RCC 7860 (cell line): ENCODE data around the gene PRPH.
A peak's percentile ranks its signal among the peaks of the same experiment; 100 is the strongest.

ENCODE experiments used
- DNase-seq: peaks from one replicate; pipeline ENCODE4 v3.0.0-alpha.2; 2015; ENCODE audit warnings: low spot score
- FAIRE-seq: peaks from 2 replicates; lab custom pipeline; 2012; peaks lifted over from hg19 to GRCh38; lab: Jason Lieb, UNC

PRPH gene

DNA sequence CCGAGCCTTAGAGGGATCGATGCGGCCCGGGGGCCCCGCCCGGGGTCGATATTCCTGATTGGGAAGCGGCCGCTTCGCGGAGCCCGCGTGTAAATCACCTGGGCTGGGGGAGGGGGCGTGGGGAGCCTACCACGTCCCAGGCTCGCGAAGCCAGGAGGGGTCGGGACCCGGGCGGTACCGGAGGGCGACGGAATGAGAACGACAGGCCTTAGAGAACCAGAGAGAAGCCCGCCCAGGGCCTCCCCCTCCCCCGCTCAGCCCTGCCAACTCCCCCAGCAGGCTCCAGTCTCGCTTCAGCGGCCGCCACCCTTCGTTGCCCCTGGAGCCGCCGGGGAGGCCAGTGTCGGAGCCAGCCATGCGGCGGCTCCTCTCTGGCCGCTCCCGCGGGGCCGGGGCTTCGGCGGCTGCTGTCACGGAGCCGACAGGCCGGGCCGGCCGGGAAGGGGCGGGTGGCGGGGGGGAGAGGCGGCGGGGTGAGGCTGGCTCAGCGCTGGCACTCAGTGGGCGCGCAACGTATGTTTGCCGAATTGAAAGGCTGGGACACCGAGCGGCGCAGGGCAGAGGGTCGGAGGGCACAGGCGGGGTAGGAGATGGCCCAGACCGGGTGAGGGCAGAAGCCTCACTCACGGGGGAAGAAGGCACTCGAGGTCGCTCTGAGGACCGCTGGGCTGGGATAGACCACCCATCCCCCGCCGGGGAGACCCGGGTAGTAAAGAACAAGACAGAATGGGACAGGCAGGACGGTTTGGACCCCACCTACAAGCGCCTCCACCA lies 50.3 kb downstream of the PRPH start:
- peak; percentile 74 for DNase-seq
- no peak for FAIRE-seq

DNA sequence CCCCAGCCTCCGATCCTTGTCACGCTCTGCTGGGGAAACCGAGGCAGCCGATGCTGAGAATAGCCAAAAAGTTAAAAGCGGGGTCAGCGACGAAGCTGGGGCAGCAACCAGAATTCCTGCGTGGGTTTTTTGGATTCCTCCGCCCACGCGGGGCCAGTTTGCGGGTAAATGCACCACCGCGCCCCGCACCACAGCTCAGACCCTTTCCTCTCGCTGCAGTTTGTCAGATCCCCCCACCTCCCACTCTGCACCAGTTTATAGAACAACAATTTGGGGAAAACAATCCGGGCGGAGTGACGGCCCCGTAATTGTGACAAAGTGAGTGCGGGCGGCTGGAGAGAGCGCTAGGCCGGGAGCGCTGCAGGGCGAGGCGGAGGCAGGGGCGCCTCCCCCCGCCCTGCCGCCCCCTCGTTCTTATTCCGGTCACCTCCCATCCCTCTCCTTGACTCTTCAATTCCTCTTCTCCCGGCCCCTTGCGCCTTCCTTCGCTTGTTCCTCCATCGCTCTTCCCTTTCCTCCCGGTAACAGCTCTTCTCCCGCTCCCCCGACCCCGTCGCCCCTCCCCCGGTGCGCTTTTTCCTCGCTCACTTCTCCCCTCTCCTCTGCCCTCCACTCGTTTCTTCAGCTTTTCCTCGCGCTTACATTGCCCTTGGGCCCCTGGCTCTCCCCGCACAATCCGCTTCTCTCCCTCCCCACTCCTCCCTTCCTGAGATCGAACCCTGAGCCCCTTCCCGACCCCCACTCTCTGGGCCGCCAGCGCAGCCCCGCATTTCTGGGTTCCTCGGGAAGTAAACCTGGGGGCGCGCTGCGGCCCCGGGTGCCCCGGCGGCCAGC lies 51.1 kb downstream of the PRPH start:
- DNase-seq = no peak
- FAIRE-seq = no peak

DNA sequence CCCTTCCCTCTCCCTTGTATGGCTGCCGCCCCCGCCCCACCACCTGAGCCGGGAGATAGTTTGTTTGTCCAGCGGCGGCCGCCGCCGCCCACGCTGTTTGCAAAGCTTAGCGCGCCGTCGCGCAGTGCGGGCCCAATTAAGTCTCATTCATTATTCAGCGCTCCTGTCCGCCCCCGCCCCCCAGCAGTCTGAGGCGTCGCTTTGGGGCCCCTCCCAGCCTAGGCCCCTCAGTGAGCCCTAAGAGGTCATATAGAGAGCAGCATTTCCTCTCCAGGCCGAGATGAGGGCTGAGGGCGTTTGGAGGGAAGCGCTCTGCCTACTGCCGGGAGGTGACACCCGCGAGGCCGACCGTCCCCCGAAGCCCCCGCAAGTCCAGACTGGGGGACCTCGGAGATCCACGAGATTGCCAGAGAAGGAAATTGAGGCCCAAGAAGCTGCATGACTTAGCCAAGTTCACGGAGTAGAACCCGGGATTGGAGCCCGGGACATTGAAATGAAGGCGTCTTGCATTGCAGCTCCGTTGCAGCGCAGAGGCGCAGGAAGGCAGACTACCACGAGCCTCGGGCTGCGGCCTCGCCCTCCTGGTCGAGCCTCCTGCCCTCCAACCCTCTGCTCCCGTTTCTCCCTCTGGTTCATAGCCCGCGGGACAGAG lies 51.8 kb downstream of the PRPH start, which contains the start of gene DNAJC22:
Gene DNAJC22, plus strand, starts transcription at position 230 of the 652 bp plus-strand sequence. CDS start 1,985 bp downstream, outside the sequence.
- no peak for DNase-seq
- no peak for FAIRE-seq

DNA sequence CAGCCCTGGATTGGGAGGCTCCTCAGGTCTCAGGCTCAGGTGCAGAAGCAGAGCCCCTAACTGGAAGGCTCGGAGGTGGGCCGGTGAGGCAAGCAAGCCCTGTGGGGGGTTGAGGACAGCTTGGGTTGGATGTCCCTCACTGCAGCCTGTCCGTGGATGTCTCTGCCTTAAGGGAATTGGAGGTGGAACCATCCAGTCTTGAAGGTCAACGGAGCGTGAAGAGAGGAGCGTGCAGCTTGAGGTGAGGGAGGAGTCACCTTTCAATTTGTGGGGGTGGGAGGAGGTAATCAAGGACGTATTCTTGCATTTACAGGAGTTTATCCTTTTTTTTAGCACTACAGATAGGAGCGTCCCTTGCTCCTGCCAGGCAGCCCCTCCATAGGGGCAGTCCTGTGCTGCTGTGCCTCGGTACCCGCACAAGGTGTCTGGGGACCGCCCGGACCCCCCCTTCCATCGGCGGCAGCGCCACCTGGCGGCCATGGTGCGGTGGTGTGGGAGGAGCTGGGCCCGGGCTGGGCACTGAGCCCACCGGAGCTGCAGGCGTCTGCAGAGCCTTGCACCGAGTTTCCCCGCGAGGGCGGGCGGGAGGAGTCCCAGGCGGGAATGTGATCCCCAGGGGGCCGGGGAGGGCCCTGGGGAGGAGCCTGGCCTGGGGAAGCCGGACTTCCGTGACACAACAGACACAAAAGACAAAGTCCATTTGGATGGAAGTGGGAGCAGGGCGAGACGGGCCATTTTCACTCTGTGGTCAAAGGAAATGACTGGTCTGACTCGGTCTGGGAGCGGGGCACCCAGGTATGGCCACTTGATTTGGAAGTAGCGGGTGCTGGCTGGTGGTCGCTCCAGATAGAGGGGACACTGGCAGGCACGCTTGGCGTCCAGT lies 52.6 kb downstream of the PRPH start:
- FAIRE-seq = peak; percentile 78

More for the DNA sequence above, 52.6 kb downstream of the PRPH start:
- DNase-seq = peak; percentile 88
